Prostate gland (tissue), 2 donors: Measurements from ENCODE around the gene NTM. TPM values are rescaled to one million over a fixed set of nuclear protein-coding genes. Genes with fewer than 3 reads are reported as not detected.

Source experiments
- DNase-seq: peaks from one replicate; pipeline ENCODE4 v3.0.0-alpha.2; 2019; ENCODE audit warnings: low spot score
- H3K27ac ChIP-seq, 2 donors: fragments of 200-600 bp; sonication (generic); 2 replicates each; pipeline ENCODE4 v1.5.1; 2017 to 2019
- H3K27me3 ChIP-seq: fragments of 200-600 bp; sonication (generic); replicated peaks from 2 replicates; pipeline ENCODE4 v1.5.1; 2019; ENCODE audit not compliant: insufficient read depth
- H3K36me3 ChIP-seq, 2 donors: fragments of 200-600 bp; sonication (generic); 1 replicate in 1 of 2; 2 replicates in 1 of 2; pipeline versions ENCODE4 v1.5.1 to v1.8.1; 2017 to 2019
- H3K4me1 ChIP-seq: fragments of 200-600 bp; sonication (generic); replicated peaks from 2 replicates; pipeline ENCODE4 v1.5.1; 2019
- H3K4me3 ChIP-seq, 2 donors: fragments of 200-600 bp; sonication (generic); 2 replicates each; pipeline ENCODE4 v1.5.1; 2017 to 2019
- H3K9me3 ChIP-seq: fragments of 200-600 bp; sonication (generic); 2 replicates; pipeline ENCODE4 v1.5.1; 2017
- POLR2A ChIP-seq: fragments of 450-650 bp; IDR thresholded peaks from one replicate; pipeline ENCODE4 v1.6.1; 2016; ENCODE audit warnings: antibody characterized with exemption, mild to moderate bottlenecking
- POLR2AphosphoS5 ChIP-seq: sonication (generic); formaldehyde crosslinking; IDR thresholded peaks from one replicate; pipeline ENCODE4 v1.6.1; 2017; ENCODE audit warnings: antibody characterized with exemption
- WGBS: methylation state at CpG from one replicate; pipeline ENCODE4 v1.1.5; 2018; 5-methylcytosine and 5-hydroxymethylcytosine counted together
- intact Hi-C: fragments of 100-400 bp; cut with DNase I; formaldehyde crosslinking; loops from one replicate; pipeline ENCODE4 v1.14.2; 2022
- total RNA-seq, 2 donors: library from RNA; depleted of rRNA; stranded (reverse); fragments of >200 nt; gene quantifications; one replicate each; pipeline ENCODE4 v1.1.0, GENCODE V29; 2016
- TF ChIP-seq, protein P1 (sequence below), 4 experiments: fragments of 200-600 bp in 2 of 4; fragments of 450-650 bp in 2 of 4; sonication (generic) in 2 of 4; IDR thresholded peaks; 1 replicate in 3 of 4; 2 replicates in 1 of 4; pipeline ENCODE4 v1.5.1; 2016 to 2019; ENCODE audit warnings: antibody characterized with exemption in 4 of 4, mild to moderate bottlenecking in 2 of 4, moderate library complexity in 2 of 4

NTM gene
- total RNA-seq, 2 donors from 2014 or later: 7.4 TPM; not detected in 1

GRCh38 chr11:132036746-132037466 lies 666.5 kb downstream of the NTM start:
- Histone ChIP-seq H3K27me3 (no peaks in the 10 kb centered on the region), H3K4me3 (no peak overlapping the region), H3K9me3 (no peaks in the 10 kb centered on the region), H3K4me1 (no peaks in the 10 kb centered on the region), H3K27ac (no peak overlapping the region), H3K36me3 (no peaks in the 10 kb centered on the region)
- TF ChIP-seq POLR2A (no peak), POLR2AphosphoS5 (no peak)
- TF ChIP-seq, protein P1, sequence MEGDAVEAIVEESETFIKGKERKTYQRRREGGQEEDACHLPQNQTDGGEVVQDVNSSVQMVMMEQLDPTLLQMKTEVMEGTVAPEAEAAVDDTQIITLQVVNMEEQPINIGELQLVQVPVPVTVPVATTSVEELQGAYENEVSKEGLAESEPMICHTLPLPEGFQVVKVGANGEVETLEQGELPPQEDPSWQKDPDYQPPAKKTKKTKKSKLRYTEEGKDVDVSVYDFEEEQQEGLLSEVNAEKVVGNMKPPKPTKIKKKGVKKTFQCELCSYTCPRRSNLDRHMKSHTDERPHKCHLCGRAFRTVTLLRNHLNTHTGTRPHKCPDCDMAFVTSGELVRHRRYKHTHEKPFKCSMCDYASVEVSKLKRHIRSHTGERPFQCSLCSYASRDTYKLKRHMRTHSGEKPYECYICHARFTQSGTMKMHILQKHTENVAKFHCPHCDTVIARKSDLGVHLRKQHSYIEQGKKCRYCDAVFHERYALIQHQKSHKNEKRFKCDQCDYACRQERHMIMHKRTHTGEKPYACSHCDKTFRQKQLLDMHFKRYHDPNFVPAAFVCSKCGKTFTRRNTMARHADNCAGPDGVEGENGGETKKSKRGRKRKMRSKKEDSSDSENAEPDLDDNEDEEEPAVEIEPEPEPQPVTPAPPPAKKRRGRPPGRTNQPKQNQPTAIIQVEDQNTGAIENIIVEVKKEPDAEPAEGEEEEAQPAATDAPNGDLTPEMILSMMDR (IDR thresholded peaks at IDR 0.05): no peak
- no peak for DNase-seq
- intact Hi-C loops: no loop called here
- 89% methylated on average over 4 of the region's 4 CpGs for WGBS

DNA sequence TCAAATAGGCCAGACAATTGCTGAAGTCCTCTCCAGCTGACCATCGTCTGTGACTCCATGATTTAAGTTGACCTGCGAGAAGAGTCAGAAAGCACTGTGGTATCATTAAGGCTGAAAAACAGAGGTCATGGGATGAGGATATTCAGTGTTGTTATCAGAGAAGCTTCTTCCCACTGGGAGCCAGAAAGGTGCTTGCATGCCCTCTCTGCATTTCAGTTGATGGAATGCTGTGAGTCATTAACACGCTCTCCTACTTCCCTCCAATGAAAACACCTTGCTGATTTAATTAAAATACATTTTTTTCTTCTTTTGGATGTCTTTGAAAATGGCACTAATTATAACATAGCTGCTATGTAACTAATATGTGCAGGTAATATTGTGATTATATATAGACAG lies 667.0 kb downstream of the NTM start:
- intact Hi-C loops: no loop called here

GRCh38 chr11:132037956-132038355 lies 667.5 kb downstream of the NTM start:
- DNase-seq: no peak
- 79% methylated on average over 4 of the region's 4 CpGs for WGBS
- Histone ChIP-seq H3K36me3 (no peaks in the 10 kb centered on the region), H3K4me1 (no peaks in the 10 kb centered on the region), H3K27me3 (no peaks in the 10 kb centered on the region), H3K27ac (no peak overlapping the region), H3K4me3 (no peak overlapping the region), H3K9me3 (no peaks in the 10 kb centered on the region)
- TF ChIP-seq POLR2AphosphoS5 (no peak), POLR2A (no peak)
- TF ChIP-seq, protein P1 (IDR thresholded peaks at IDR 0.05): no peak
- intact Hi-C loops: no loop called here

More for the DNA sequence above, 667.0 kb downstream of the NTM start:
- Histone ChIP-seq H3K4me3 (no peak overlapping the region), H3K4me1 (no peaks in the 10 kb centered on the region), H3K27me3 (no peaks in the 10 kb centered on the region), H3K36me3 (no peaks in the 10 kb centered on the region), H3K27ac (no peak overlapping the region), H3K9me3 (no peaks in the 10 kb centered on the region)
- WGBS: 86% methylated on average over 3 of the region's 3 CpGs
- DNase-seq: no peak
- no peak for TF ChIP-seq POLR2A
- TF ChIP-seq, protein P1 (IDR thresholded peaks at IDR 0.05): no peak
- no peak for TF ChIP-seq POLR2AphosphoS5

GRCh38 chr11:132039521-132039920 lies 669.1 kb downstream of the NTM start:
- DNase-seq: no peak
- Histone ChIP-seq H3K4me1 (no peaks in the 10 kb centered on the region), H3K9me3 (no peaks in the 10 kb centered on the region), H3K36me3 (no peaks in the 10 kb centered on the region), H3K27me3 (no peaks in the 10 kb centered on the region), H3K27ac (no peak overlapping the region), H3K4me3 (no peak overlapping the region)
- intact Hi-C loops: no loop called here
- WGBS: 94% methylated on average over 7 of the region's 7 CpGs
- no peak for TF ChIP-seq POLR2AphosphoS5
- no peak for TF ChIP-seq POLR2A
- TF ChIP-seq, protein P1 (IDR thresholded peaks at IDR 0.05): no peak

DNA sequence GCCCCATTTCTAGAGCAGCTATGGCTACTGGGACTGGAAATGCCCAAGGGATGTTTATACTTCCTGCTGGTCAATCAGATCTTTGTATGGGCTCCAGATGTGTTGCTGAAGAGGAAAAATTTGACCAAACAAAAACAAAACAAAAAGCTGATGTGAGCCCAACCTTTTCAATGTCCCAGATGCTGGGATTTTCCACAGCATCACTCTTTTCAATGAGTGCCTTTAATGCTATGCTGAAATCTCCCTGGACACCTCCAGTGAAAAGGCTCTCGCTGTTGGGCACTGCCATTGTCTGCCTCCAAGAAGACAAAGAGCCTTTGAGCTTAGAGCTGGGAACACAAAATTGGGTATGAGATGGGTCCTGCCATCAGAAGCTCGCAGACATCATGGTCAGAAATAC lies 671.9 kb downstream of the NTM start:
- 94% methylated on average over 2 of the region's 2 CpGs for WGBS
- H3K27ac ChIP-seq: no peak overlapping the region
- H3K4me1 ChIP-seq: no peaks in the 10 kb centered on the region
- no peaks in the 10 kb centered on the region for H3K9me3 ChIP-seq
- no peaks in the 10 kb centered on the region for H3K27me3 ChIP-seq
- no peak for DNase-seq
- no peak overlapping the region for H3K4me3 ChIP-seq
- intact Hi-C loops: no loop called here
- no peaks in the 10 kb centered on the region for H3K36me3 ChIP-seq
- TF ChIP-seq, protein P1 (IDR thresholded peaks at IDR 0.05): no peak
- TF ChIP-seq POLR2A (no peak), POLR2AphosphoS5 (no peak)
